RKO (cell line): ENCODE results near the gene LTO1.

Experiments used
- DNase-seq: peaks from one replicate; pipeline ENCODE4 v3.0.0-alpha.2; 2016; ENCODE audit warnings: low spot score

Gene LTO1

GRCh38 chr11:69674886-69675714, at the start of gene LTO1:
Gene LTO1 (minus strand): TSS chr11:69675353. CDS start chr11:69675239, 114 bp downstream.
- peak; percentile 93 for DNase-seq

GRCh38 chr11:69721745-69722144, 46.6 kb upstream of the LTO1 start:
- no peak for DNase-seq

- no peak for DNase-seq
Measured at GRCh38 chr11:69721106-69721505, 46.0 kb upstream of the LTO1 start.

GRCh38 chr11:69718912-69719311, 43.8 kb upstream of the LTO1 start:
- DNase-seq: no peak

GRCh38 chr11:69718147-69718546, 43.0 kb upstream of the LTO1 start:
- no peak for DNase-seq

GRCh38 chr11:69716891-69717747, 42.0 kb upstream of the LTO1 start:
- DNase-seq: no peak

GRCh38 chr11:69716099-69716498, 40.9 kb upstream of the LTO1 start:
- DNase-seq: no peak

GRCh38 chr11:69715446-69715845, 40.3 kb upstream of the LTO1 start:
- DNase-seq: no peak

- DNase-seq: no peak
Measured at GRCh38 chr11:69711822-69712801, 37.0 kb upstream of the LTO1 start.

GRCh38 chr11:69708736-69709401, 33.7 kb upstream of the LTO1 start:
- no peak for DNase-seq

- no peak for DNase-seq
Measured at GRCh38 chr11:69707176-69707575, 32.0 kb upstream of the LTO1 start.

GRCh38 chr11:69705901-69706787, 31.0 kb upstream of the LTO1 start:
- DNase-seq: no peak

GRCh38 chr11:69705351-69705811, 30.2 kb upstream of the LTO1 start:
- DNase-seq: no peak

- no peak for DNase-seq
Measured at GRCh38 chr11:69704508-69705253, 29.5 kb upstream of the LTO1 start.

GRCh38 chr11:69703768-69704507, 28.8 kb upstream of the LTO1 start, which contains the start of gene FGF19:
Gene FGF19 (minus strand): TSS chr11:69704022. CDS start chr11:69703876, 146 bp downstream.
- no peak for DNase-seq

GRCh38 chr11:69703453-69703767, 28.3 kb upstream of the LTO1 start:
- DNase-seq: no peak

- DNase-seq: no peak
Measured at GRCh38 chr11:69702769-69703452, 27.8 kb upstream of the LTO1 start.

- no peak for DNase-seq
Measured at GRCh38 chr11:69702239-69702691, 27.1 kb upstream of the LTO1 start.
